ENCODE results near the gene HCFC1.

Gene HCFC1

DNA sequence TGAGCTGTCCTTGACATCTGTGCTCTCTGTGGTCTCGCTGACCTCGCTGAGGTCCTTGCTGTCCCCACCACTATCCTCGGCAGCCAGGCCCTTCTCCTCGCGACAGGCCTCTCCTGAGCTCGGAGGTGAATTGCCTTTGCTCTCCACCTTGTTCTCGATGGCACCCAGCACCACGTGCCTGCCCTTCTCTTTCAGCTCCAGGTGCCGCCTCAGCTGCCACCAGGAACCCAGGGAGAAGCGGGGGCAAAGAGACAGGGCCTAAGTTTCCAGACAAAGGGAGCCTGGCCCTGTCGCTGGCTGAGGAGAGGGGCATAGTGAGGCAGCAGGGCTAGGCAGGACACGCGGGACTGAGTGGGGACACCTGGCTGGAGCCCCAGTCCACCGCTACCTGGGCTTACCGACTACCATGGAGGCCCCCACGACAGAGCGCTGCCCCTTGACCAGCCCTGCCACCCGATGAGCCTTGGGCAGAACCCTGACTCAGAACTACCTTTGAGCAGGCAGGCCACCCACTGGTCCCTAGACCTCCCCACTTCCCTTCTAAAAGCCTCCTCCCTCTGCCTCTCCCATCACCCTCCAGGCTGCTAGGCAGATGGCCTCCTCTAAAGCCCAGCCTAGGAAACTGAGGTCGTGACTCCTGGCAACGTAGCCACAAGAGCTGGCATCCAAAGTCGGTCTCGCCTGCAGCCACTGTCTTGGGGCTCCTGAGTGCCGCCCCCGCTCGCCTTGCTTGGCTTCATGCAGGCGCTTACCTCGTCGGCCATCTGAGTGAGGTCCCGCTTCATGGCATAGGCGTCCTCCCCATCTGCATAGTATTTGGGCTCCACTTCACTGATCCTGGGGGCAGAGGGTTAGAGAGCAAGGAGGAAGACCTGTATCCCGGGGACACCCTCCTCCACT lies 41.4 kb downstream of the HCFC1 start:
- no peak for FAIRE-seq
- TF ChIP-seq, protein P1, sequence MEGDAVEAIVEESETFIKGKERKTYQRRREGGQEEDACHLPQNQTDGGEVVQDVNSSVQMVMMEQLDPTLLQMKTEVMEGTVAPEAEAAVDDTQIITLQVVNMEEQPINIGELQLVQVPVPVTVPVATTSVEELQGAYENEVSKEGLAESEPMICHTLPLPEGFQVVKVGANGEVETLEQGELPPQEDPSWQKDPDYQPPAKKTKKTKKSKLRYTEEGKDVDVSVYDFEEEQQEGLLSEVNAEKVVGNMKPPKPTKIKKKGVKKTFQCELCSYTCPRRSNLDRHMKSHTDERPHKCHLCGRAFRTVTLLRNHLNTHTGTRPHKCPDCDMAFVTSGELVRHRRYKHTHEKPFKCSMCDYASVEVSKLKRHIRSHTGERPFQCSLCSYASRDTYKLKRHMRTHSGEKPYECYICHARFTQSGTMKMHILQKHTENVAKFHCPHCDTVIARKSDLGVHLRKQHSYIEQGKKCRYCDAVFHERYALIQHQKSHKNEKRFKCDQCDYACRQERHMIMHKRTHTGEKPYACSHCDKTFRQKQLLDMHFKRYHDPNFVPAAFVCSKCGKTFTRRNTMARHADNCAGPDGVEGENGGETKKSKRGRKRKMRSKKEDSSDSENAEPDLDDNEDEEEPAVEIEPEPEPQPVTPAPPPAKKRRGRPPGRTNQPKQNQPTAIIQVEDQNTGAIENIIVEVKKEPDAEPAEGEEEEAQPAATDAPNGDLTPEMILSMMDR (IDR thresholded peaks at IDR 0.05; ENCODE audit: insufficient read depth, missing control alignments), result no peak

DNA sequence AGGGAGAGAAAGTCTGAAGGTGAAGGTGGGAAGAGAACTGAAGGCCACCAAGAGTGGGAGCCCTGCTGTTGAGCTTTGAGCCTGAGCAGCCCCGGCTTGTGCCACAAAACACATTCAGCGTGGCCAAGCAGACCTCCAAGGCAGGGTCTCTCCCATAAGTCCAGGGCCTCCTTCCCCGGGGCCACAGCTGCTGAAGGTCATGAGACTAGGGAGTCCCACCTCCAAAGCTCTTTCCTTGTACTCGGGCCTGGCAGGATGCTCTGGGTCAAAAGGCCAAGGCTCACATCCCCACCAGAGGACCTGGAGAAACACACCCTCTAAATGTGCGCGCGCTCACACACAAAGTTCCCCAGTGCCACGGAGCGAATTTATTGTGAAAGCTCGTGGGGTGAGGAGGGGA lies 42.0 kb downstream of the HCFC1 start:
- TF ChIP-seq, protein P1 (IDR thresholded peaks at IDR 0.05; ENCODE audit: insufficient read depth, missing control alignments), result no peak
- DNase-seq (ENCODE audit: insufficient read length, low spot score), result no peak
- FAIRE-seq, result no peak

More for the DNA sequence above, 41.4 kb downstream of the HCFC1 start:
- DNase-seq (ENCODE audit: insufficient read length, low spot score), result no peak

DNA sequence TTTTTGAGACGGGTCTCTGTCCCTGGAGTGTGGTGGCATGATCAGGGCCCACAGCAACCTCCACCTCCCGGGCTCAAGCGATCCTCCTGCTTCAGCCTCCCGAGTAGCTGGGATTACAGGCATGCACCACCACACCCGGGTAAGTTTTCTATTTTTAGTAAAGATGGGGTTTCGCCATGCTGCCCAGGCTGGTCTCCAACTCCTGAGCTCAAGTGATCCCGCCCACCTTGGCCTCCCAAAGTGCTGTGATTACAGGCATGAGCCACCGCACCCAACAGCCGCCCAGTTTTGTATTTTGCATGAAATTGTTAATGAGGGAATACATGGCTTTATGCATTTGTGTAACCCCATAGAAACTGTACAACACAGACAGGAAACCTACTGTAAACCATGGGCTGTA lies 42.8 kb downstream of the HCFC1 start:
- DNase-seq (ENCODE audit: insufficient read length, low spot score), result no peak
- TF ChIP-seq, protein P1 (IDR thresholded peaks at IDR 0.05; ENCODE audit: insufficient read depth, missing control alignments), result no peak
- no peak for FAIRE-seq

DNA sequence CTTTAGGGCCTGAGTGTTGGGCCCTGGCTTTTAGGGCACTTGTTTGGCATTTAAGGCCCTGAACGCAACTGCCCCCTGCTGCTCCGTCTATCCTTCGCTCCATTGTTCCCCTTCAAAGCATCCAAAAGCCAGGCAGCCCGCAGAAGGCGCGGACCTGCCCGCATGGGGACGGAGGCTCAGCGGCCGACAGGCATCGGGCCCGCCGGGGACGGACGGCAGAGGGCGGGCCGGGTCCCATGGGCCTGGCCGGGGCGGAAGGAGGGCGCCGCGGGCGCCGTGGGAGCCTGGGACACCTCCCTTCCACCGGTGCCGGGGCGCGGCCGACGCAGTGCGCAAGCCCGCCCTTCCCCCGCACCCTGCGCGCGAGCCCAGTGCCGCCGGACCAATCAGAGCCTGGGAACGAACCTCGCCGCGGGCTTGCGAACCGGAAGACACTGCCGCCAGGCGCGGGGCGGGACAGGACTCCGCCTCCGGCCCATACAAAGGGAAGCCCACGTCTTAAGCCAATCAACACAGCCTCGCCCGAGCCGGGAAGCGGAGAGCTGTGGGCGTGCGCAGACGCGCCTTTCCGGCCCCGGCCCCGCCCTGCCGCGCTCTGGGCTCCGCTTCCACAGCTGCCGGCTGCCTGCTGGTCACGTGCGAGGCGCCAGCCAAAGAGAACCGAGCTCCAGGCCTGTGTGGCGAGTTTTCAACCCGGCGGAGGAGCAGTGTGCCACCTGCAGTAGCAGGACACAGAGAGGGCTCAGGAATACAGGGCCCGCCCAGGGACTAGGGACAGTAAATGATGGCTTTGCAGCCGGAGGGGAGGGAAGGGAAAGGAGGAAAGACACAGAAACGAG lies 43.5 kb downstream of the HCFC1 start:
- DNase-seq (ENCODE audit: insufficient read length, low spot score), result peak; percentile 80
- no peak for FAIRE-seq
- TF ChIP-seq, protein P1 (IDR thresholded peaks at IDR 0.05; ENCODE audit: insufficient read depth, missing control alignments), result no peak

DNA sequence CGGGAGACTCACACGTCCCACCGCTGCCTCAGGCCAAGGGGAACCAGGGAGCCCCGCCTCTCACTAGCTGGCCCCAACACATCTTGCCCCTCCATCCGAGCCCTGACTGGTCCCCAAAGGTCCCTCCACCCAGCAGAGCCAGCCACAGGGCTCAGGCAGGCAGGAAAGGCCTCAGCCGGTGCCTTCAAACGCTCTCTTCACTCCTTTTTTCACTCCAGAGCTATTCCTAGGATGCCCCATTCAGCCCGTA lies 44.0 kb downstream of the HCFC1 start:
- DNase-seq (ENCODE audit: insufficient read length, low spot score) (no peak), FAIRE-seq (no peak)
- TF ChIP-seq, protein P1 (IDR thresholded peaks at IDR 0.05; ENCODE audit: insufficient read depth, missing control alignments), result no peak

DNA sequence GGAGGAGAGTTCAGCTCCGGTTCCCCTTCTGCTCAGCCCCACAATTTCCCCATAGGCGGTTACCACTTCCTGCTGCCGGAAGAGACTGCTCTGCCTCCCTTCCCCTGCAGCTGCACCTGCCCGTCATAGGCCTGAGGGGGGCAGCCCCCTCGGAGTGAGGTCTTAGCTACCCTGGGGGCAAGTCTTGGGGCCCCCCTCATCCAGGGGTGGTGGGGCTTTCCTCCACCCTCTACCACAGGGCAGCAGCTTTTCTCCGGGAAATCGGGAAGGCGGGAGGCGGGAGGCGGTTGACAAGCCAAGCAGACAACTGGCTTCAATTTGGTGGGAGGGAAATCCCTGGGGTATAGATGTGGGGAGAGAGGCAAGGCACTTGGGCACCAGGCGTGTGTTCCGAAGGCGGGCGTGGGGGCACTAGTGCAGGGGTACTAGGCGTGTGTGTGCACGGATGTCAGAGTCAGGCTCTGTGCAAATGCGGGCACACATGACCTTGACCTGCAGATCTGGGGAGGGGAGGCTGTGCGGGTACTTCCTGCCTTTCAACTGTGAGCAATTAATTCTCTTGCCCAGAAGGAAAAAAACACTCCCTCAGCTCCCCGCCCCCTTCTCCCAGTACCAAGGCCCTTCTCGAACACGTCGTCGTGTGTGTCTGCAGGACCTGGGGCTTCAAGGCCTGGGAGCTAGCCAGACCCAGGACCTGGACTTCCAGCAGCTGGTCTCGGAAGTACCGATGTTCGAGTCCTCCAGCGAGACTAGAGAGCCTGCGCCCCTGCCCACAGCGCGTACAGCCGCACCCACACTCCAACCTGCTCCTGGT lies 44.6 kb downstream of the HCFC1 start:
- FAIRE-seq, result no peak

More for the DNA sequence above, 44.6 kb downstream of the HCFC1 start:
- DNase-seq (ENCODE audit: insufficient read length, low spot score), result no peak
- TF ChIP-seq, protein P1 (IDR thresholded peaks at IDR 0.05; ENCODE audit: insufficient read depth, missing control alignments), result no peak
